HG03565 (cell line): ENCODE results near the gene SLC6A5.
A peak's percentile ranks its signal among the peaks of the same experiment; 100 is the strongest.

ENCODE experiments used
- ATAC-seq: cut with Tn5 transposase; IDR thresholded peaks from one replicate; pipeline ENCODE4 v1.9.1; 2021; ENCODE audit warnings: mild to moderate bottlenecking, moderate library complexity; ENCODE audit not compliant: unreplicated experiment

SLC6A5 gene

DNA sequence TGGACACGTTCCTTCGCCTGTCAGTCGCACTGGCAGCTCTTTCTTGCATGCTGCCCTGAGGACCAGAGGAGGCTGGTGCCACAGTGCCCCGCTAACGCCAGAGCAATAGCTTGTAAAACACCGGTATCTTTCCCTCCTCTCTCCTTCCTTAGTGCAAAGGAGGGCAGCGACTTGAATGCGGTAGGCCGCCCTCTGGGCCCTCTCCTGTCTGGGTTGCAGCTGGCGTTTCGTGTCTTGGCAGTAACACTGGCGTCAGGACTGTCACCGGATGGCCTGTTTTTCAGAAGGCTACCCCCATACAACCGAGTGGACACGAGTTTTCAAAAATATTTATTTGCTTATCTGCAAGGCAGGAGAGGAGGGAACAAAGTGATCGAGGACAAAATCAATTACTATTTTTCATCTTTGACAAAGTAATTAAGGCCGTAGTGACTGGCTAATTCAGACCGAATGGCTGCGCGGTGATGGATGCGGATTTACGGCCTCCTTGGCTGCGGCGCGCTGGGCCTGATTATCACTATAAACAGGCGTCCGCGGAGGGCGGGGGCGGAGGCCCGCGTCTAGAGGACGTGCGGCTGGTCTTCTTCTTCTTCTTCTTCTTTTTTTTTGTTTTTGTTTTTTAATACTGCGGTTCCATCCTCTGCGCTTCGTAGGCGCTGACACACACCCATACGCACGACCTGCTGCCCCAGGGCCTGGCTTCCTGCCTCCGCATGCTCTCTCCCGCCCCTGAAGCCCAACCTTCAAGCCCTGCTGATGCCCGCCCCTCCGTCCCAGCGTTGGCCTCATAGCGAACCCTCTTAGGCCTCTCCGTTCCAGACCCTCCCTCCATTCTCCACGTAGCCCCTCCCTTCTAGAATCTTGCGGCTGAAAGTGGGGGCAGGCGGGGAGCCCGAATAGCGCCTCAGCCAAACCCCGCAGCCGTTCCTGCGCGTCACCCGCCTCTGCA lies 2.9 kb upstream of the SLC6A5 start:
- no peak for ATAC-seq

DNA sequence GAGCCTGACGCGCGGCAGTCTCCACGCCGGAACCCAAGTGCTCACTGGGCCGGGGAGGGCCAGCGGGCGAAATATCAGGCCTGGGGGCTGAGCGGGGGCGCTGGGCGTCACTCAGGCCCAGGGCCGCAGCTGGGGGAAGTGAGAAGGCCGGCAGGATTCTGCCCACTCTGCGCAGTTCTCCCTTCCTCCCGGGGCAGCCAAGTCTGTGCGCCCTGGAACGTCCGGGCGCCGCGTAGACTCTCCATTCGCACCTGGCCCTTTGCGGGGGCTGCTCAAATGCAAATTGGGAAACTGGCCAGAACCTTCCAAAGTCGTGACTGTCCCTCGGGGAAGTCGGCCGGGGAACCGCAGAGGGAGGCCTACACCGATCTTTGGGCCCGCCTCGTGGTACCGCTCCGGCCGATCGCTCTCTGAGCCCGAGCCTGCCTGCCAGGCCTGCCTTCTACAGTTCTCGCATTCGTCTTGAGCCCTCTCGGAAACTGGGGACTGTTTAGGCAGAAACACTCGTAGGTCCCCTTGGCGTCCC lies 2.2 kb upstream of the SLC6A5 start:
- no peak for ATAC-seq

- no peak for ATAC-seq
Measured at GRCh38 chr11:20597680-20598484, 1.5 kb upstream of the SLC6A5 start.

GRCh38 chr11:20598492-20598891 lies 916 bp upstream of the SLC6A5 start:
- ATAC-seq: no peak

DNA sequence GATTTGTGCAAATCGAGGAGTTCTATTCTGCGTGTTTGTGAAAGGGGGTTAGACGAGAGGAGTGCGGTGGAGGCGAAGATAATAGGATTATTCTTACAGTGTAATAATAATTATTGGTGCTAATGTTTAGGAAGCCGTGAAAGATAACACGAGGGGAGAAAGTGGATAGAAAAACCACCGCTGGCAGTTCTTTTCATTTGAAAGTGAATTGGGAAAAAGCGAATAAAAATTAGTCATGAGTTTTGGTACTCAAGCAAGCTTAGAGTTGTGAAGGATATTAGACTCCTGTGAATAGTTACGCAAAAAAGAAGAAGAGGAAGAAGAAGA lies 575 bp downstream of the SLC6A5 start:
- ATAC-seq: no peak

DNA sequence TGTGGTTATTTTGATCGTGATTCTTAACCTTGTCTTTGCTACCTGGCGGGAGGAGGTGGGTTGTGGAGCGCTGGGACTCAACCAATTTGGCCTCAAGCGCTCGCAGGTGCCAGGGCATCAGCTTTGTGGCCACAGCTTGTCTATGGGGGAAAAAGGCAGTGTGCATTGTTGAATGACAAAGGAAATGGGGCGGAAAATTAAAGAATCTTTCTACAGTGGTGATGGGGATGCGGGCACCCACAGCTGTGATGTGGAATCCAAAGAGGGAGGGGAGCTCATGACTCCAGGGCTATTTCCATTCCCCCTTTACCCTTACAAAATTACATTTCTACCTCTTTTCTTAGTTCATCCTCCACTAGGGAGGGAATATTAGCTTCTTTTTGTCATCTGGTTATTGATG lies 1.1 kb downstream of the SLC6A5 start:
- ATAC-seq: no peak

- ATAC-seq: no peak
Measured at GRCh38 chr11:20601221-20601914, 2.0 kb downstream of the SLC6A5 start.

DNA sequence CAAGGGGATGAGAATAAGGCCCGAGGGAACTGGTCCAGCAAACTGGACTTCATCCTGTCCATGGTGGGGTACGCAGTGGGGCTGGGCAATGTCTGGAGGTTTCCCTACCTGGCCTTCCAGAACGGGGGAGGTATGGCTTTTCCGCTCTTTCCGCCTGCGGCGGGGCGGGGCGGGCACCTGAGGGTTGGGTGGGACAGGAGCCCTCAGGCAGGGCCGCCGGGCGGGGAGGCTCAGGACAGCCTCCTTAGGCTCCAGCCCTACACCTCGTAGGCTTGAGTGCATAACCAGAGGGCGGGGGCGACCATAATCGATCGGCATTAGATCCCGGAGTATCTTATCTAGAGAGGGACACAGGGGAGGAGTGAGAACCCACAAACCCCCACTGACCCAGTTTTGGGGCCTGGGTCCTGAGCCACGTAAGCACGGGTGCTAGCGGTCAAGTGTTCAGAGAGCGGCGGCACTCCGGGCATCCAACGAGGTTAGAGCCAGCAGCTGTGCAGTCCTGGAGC lies 4.9 kb downstream of the SLC6A5 start:
- ATAC-seq: no peak

DNA sequence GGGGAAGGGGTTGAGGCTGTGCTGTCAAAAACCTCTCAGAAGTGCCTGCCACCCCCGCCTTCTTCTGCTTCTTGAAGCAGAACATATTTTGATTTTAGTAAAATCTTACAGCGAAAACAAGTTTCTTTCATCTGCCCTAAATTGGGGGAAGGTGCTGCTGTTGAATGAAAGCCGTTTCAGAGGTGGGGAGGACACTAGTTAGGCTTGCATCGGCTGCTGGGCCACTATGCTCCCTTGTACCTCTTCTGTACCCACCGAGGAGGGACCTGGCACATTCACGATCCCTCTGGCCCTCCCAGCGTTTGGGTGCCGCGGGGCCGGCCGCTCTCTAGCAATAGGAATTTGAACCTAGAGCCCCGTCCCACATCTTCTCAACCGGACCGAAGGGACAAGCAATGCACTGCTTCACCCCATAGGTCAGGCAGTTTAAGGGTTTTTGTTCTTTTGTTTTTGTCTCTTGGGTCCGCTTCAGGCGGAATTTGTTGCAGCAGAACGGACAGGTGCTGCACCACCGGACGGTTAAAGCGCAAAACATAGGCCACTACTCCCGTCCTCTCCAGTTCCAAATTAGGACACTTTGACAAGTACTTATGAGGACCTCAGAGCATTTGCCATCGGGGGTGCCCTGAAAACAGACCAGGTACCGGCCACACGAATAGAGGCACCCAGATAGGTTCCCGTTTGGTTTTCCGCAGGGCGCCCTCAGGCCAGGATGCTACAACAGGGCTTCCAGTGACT lies 5.6 kb downstream of the SLC6A5 start:
- ATAC-seq: no peak

DNA sequence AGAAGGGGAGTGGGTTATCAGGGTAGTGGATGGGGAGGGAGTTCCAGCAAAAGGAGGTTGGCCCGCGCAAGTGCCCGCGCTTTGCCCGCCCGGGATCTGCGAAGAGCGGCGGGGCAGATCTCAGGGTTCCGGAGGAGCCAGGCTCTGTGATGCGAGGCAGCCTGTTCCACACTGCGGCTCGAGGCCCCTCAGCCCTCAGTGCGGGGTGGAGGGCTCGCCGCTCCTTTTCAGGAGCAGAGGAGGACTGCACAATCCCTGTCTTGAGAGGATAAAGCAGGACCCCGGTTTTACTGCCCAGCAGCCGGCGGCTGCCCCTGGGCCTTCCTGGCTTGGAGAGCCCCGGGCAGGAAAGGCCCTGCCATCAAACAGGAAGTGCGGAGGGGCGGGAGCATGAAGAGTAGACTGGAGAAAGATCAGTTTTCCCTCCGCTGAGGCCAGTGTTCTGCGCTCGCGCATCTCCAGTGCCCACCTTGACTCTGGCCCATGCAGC lies 6.2 kb downstream of the SLC6A5 start:
- no peak for ATAC-seq

- ATAC-seq: no peak
Measured at GRCh38 chr11:20608934-20609333, 9.5 kb downstream of the SLC6A5 start.

GRCh38 chr11:20609727-20610707 lies 10.6 kb downstream of the SLC6A5 start:
- peak; percentile 97 for ATAC-seq

DNA sequence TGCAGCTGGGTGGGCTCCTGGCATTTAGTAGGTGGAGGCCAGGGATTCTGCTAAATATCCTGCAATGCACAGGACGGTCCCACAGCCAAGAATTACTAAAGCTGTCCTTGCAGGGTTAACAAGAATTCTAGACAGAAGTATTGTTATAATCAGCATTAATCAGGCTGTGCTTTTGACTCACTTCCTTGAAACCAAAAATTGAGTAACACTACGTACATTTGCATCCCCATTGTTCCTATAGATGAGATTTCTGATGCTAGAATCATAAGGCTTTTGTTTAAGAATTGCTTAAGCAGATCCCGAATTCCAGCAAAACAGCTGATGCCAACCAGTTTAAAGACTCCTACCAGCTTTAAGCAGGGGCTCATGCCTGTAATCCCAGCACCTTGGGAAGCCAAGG lies 11.4 kb downstream of the SLC6A5 start:
- ATAC-seq: no peak

DNA sequence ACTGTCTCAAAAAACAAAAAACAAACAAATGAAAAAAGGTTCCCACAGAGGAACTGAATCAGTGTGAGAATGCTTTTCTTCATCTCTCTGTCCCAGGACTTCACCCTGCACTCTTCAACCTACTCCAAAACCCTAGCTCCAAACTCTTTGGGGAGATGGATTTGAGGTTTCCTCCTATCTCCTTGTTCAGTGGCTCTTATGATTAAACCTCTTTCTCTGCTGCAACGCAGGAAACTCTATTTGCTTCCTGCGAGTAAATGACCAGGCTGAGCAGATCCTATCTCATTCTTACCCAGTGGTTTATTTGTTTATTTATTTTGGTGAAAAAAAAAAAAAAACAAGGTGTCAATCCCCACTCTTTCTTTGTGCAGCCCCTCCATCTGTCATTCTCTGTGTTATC lies 12.0 kb downstream of the SLC6A5 start:
- ATAC-seq: no peak

- no peak for ATAC-seq
Measured at GRCh38 chr11:20611892-20612291, 12.5 kb downstream of the SLC6A5 start.

GRCh38 chr11:20612416-20612815 lies 13.0 kb downstream of the SLC6A5 start:
- ATAC-seq: no peak

DNA sequence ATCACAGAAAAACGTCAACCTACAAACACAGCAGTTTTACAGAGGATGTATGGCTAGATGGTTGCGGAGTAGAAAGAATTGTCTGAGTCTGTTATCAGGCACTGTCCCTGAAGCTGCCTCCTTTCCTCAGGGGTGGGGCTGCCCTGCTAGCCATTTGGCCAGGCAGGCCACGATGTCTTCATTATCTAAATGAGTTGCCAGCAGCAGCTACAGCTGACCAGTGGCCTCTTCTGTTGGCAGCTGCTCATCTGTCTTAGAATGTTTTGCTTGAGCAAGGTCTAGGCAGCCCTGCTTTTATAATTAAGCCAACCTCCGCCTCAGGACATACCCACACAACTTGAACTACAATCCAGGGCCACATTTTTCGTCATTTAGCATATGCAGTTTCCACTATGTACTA lies 17.5 kb downstream of the SLC6A5 start:
- no peak for ATAC-seq

GRCh38 chr11:20617346-20618005 lies 18.1 kb downstream of the SLC6A5 start:
- no peak for ATAC-seq
